GM04503 (cell line): ENCODE results near the gene TRMT2A.

Experiments
- DNase-seq: peaks from one replicate; pipeline ENCODE4 v3.0.0-alpha.2; 2012; ENCODE audit warnings: low read depth

TRMT2A gene

GRCh38 chr22:20116376-20116950 lies 563 bp downstream of the TRMT2A start:
- DNase-seq: no peak

GRCh38 chr22:20115691-20116375 lies 1.2 kb downstream of the TRMT2A start, which contains the start of gene RANBP1:
Gene RANBP1 (plus strand): TSS chr22:20116104. CDS start chr22:20116185, 81 bp downstream.
- no peak for DNase-seq

GRCh38 chr22:20114506-20115475 lies 2.2 kb downstream of the TRMT2A start:
- DNase-seq: no peak

GRCh38 chr22:20113551-20114310 lies 3.3 kb downstream of the TRMT2A start:
- DNase-seq: no peak

- DNase-seq: no peak
These were observed 4.2 kb downstream of the TRMT2A start for GRCh38 chr22:20112623-20113511.

- no peak for DNase-seq
These were observed 5.1 kb downstream of the TRMT2A start for GRCh38 chr22:20111689-20112622.

- DNase-seq: no peak
These were observed 5.9 kb downstream of the TRMT2A start for GRCh38 chr22:20111045-20111688.

GRCh38 chr22:20110359-20110985 lies 6.6 kb downstream of the TRMT2A start:
- no peak for DNase-seq

- DNase-seq: no peak
These were observed 7.3 kb downstream of the TRMT2A start for GRCh38 chr22:20109411-20110358.

- DNase-seq: no peak
These were observed 8.2 kb downstream of the TRMT2A start for GRCh38 chr22:20108757-20109230.

- no peak for DNase-seq
These were observed 8.9 kb downstream of the TRMT2A start for GRCh38 chr22:20107951-20108756.

- no peak for DNase-seq
These were observed 9.5 kb downstream of the TRMT2A start for GRCh38 chr22:20107471-20107901.

GRCh38 chr22:20106849-20107237 lies 10.2 kb downstream of the TRMT2A start:
- no peak for DNase-seq

- DNase-seq: no peak
These were observed 10.7 kb downstream of the TRMT2A start for GRCh38 chr22:20106205-20106848.

GRCh38 chr22:20105456-20106204 lies 11.4 kb downstream of the TRMT2A start:
- DNase-seq: no peak
